Peyer's patch (tissue), 4 donors: ENCODE data around the gene PGK2. TPM values are rescaled to one million over a fixed set of nuclear protein-coding genes. Genes with fewer than 3 reads are reported as not detected.

ENCODE experiments used
- DNase-seq, 3 donors: peaks; one replicate each; pipeline ENCODE4 v3.0.0-alpha.2; 2017 to 2019
- H3K27ac ChIP-seq, 4 donors: fragments of 200-600 bp; sonication (generic); one replicate each; pipeline ENCODE4 v1.5.1; 2016 to 2019
- H3K27me3 ChIP-seq, 2 donors: fragments of 200-600 bp; sonication (generic); one replicate each; pipeline ENCODE4 v1.5.1; 2019
- H3K36me3 ChIP-seq, 3 donors: fragments of 200-600 bp; sonication (generic); one replicate each; pipeline ENCODE4 v1.5.1; 2016 to 2019
- H3K4me1 ChIP-seq, 4 donors: fragments of 200-600 bp; sonication (generic); one replicate each; pipeline ENCODE4 v1.5.1; 2016 to 2019
- H3K4me3 ChIP-seq, 4 donors: fragments of 200-600 bp; sonication (generic); 1 replicate in 3 of 4; 2 replicates in 1 of 4; pipeline ENCODE4 v1.5.1; 2016 to 2019; ENCODE audit warnings: mild to moderate bottlenecking in 1 of 4
- H3K9me3 ChIP-seq, 4 donors: fragments of 200-600 bp; sonication (generic); one replicate each; pipeline ENCODE4 v1.5.1; 2016 to 2019; ENCODE audit warnings: mild to moderate bottlenecking in 1 of 4
- POLR2A ChIP-seq, 2 donors: fragments of 450-650 bp; IDR thresholded peaks; one replicate each; pipeline ENCODE4 v1.5.1; 2017; ENCODE audit warnings: antibody characterized with exemption in 2 of 2, mild to moderate bottlenecking in 2 of 2, moderate library complexity in 2 of 2
- total RNA-seq, 4 donors: library from RNA; depleted of rRNA; stranded (reverse); fragments of >200 nt; gene quantifications; one replicate each; pipeline ENCODE4 v1.1.0, GENCODE V29; 2016
- TF ChIP-seq, protein P1 (sequence below), 6 experiments: fragments of 450-650 bp in 4 of 6; fragments of 200-600 bp in 2 of 6; sonication (generic) in 1 of 6; IDR thresholded peaks; one replicate each; pipeline ENCODE4 v1.5.1; 2017 to 2019; ENCODE audit warnings: antibody characterized with exemption in 6 of 6, mild to moderate bottlenecking in 3 of 6, moderate library complexity in 1 of 6

The PGK2 gene
- total RNA-seq, 4 donors from 2014 or later: not detected

DNA sequence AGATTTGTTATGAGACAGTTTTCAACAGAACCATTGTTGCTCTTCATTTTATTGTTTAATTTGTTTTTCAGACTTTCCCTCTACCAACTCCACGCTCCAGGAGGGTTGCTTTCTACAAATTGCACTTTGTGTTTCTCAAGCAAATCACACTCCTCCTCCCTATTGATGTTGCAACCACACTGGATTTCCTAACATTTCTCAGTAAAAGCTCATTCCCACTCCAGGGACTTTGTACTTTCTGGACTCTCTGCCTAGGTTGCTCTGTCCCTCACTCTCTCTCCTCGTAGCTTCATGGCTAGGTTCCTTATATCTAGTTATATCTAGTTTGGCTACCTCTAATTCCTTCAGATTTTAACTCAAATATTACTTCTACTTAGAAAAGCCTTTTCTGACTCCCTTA lies 20.3 kb downstream of the PGK2 start:
- no peaks in the 10 kb centered on the region for H3K9me3 ChIP-seq
- H3K4me3 ChIP-seq: no peak overlapping the region
- no peaks in the 10 kb centered on the region for H3K36me3 ChIP-seq
- no peaks in the 10 kb centered on the region for H3K27me3 ChIP-seq
- no peak for DNase-seq
- H3K27ac ChIP-seq: no peak overlapping the region
- no peak for TF ChIP-seq POLR2A (IDR thresholded peaks at IDR 0.05)
- TF ChIP-seq, protein P1, sequence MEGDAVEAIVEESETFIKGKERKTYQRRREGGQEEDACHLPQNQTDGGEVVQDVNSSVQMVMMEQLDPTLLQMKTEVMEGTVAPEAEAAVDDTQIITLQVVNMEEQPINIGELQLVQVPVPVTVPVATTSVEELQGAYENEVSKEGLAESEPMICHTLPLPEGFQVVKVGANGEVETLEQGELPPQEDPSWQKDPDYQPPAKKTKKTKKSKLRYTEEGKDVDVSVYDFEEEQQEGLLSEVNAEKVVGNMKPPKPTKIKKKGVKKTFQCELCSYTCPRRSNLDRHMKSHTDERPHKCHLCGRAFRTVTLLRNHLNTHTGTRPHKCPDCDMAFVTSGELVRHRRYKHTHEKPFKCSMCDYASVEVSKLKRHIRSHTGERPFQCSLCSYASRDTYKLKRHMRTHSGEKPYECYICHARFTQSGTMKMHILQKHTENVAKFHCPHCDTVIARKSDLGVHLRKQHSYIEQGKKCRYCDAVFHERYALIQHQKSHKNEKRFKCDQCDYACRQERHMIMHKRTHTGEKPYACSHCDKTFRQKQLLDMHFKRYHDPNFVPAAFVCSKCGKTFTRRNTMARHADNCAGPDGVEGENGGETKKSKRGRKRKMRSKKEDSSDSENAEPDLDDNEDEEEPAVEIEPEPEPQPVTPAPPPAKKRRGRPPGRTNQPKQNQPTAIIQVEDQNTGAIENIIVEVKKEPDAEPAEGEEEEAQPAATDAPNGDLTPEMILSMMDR (IDR thresholded peaks at IDR 0.05): no peak
- peaks cover 0 to 3% (median 0%) of the 10 kb centered on the region in 4 donors for H3K4me1 ChIP-seq

DNA sequence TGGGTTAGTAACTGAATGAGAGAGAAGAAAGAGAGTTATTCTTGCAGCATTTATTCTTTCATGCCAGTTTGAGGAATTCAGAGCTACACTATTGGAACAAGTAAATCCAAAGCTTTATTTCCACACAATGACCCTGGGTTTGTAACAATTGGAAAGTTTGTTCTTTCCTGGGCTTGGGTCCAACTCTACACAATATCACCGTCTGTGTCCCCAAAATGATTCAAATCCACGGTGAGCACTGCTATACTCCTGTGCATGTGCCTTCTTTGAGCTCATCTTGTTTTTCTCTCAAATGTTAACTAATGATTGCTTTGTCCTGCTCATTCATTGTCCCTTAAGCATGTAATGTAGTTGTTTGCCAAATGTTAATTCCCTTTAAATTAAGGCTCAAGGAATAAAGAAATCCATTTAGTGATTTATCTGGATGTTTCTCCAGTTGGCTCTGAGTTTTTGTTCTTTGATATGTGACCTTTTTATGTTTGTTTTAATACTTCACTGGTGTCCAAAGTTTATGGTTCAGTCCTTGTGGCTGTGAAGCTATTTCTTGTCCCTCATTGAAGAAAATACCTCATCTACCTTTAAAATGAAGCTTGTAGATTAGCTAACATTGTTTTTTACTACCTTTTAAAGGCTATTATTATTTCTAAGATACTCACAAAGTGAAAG lies 22.4 kb downstream of the PGK2 start:
- peaks cover 0 to 3% (median 0%) of the 10 kb centered on the region in 4 donors for H3K4me1 ChIP-seq
- H3K36me3 ChIP-seq: no peaks in the 10 kb centered on the region
- TF ChIP-seq, protein P1 (IDR thresholded peaks at IDR 0.05): no peak
- TF ChIP-seq POLR2A (IDR thresholded peaks at IDR 0.05): no peak
- no peak overlapping the region for H3K27ac ChIP-seq
- no peaks in the 10 kb centered on the region for H3K27me3 ChIP-seq
- DNase-seq: no peak
- no peak overlapping the region for H3K4me3 ChIP-seq
- H3K9me3 ChIP-seq: no peaks in the 10 kb centered on the region

DNA sequence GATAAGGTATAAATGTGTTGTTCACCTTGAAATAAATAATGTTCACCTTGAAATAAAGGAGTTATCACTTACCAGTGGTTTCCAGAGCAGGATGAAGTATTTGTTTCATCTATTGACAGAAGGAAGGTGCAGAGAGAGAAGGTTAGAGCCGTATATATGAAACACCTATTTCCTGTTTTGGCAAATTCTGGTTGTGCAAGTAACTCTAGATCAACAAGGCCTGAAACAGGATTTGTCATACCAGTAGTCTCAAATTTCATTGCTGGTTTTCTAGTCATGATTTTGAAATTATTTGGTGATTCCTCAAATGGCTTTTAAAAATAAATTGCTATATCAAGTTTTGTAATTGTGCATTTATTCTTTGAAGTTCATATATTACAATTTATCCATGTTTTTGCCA lies 42.8 kb downstream of the PGK2 start, which contains the start of gene CRISP3:
CRISP3 (minus strand) TSS at position 130 of the 400 bp plus-strand sequence; CDS start at position 109, 21 bp downstream.
- H3K36me3 ChIP-seq: no peaks in the 10 kb centered on the region
- no peak within 1 kb of the TSS for H3K27ac ChIP-seq
- H3K27me3 ChIP-seq: no peaks in the 10 kb centered on the region
- no peaks in the 10 kb centered on the region for H3K4me1 ChIP-seq
- H3K4me3 ChIP-seq: no peak within 1 kb of the TSS
- DNase-seq: no peak
- TF ChIP-seq POLR2A (IDR thresholded peaks at IDR 0.05): no peak
- TF ChIP-seq, protein P1 (IDR thresholded peaks at IDR 0.05): no peak
- no peaks in the 10 kb centered on the region for H3K9me3 ChIP-seq

DNA sequence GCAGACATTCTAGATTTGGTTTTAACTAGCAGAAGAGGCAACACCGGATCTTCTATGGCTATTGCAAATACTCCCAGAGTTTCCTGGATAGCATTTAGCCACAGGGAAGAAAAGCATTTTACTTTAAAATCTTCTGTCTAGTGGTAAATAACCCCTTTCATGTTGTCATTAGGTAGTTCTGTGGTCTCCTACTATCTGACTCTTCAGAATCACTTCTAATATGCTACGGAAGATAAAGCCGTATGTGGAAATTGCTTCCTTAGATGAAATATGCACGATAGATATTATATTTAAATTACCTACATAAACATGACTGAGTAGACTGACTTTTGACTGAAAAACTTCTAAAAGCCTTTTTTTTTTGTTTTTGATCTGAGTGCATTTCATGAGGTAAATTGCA lies 43.7 kb downstream of the PGK2 start:
- no peak for DNase-seq
- Histone ChIP-seq H3K4me1 (no peaks in the 10 kb centered on the region), H3K27ac (no peak overlapping the region), H3K36me3 (no peaks in the 10 kb centered on the region), H3K9me3 (no peaks in the 10 kb centered on the region), H3K27me3 (no peaks in the 10 kb centered on the region), H3K4me3 (no peak overlapping the region)
- TF ChIP-seq, protein P1 (IDR thresholded peaks at IDR 0.05): no peak
- TF ChIP-seq POLR2A (IDR thresholded peaks at IDR 0.05): no peak

DNA sequence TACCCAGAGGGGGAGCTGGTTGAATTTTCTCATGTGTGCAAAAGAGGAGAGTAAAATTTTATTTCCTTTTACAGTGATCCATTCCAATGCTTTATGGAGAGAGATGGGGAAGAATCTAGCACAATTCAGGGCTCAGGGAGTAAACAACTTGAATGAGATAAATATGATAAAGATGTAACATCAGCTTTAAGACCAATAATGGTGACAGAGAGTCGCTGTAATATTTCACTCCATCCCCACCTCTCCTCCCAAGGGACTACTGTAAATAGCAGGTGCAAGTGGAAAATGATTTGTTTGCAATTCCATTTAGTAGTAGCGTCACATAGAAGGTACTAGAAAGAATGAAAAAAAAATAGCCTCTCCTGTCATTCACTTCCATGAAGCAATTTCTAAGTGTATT lies 47.7 kb downstream of the PGK2 start:
- Histone ChIP-seq H3K4me1 (no peaks in the 10 kb centered on the region), H3K36me3 (no peaks in the 10 kb centered on the region), H3K27me3 (no peaks in the 10 kb centered on the region), H3K9me3 (no peaks in the 10 kb centered on the region), H3K4me3 (no peak overlapping the region), H3K27ac (no peak overlapping the region)
- TF ChIP-seq, protein P1 (IDR thresholded peaks at IDR 0.05): no peak
- no peak for TF ChIP-seq POLR2A (IDR thresholded peaks at IDR 0.05)
- DNase-seq: no peak
